Prostate gland (tissue), 2 donors: ENCODE measurements around the gene DTX4.

Source experiments
- POLR2A ChIP-seq: fragments of 450-650 bp; IDR thresholded peaks from one replicate; pipeline ENCODE4 v1.6.1; 2016; ENCODE audit warnings: antibody characterized with exemption, mild to moderate bottlenecking
- TF ChIP-seq, protein P1 (sequence below), 4 experiments: fragments of 200-600 bp in 2 of 4; fragments of 450-650 bp in 2 of 4; sonication (generic) in 2 of 4; IDR thresholded peaks; 1 replicate in 3 of 4; 2 replicates in 1 of 4; pipeline ENCODE4 v1.5.1; 2016 to 2019; ENCODE audit warnings: antibody characterized with exemption in 4 of 4, mild to moderate bottlenecking in 2 of 4, moderate library complexity in 2 of 4

- TF ChIP-seq, protein P1, sequence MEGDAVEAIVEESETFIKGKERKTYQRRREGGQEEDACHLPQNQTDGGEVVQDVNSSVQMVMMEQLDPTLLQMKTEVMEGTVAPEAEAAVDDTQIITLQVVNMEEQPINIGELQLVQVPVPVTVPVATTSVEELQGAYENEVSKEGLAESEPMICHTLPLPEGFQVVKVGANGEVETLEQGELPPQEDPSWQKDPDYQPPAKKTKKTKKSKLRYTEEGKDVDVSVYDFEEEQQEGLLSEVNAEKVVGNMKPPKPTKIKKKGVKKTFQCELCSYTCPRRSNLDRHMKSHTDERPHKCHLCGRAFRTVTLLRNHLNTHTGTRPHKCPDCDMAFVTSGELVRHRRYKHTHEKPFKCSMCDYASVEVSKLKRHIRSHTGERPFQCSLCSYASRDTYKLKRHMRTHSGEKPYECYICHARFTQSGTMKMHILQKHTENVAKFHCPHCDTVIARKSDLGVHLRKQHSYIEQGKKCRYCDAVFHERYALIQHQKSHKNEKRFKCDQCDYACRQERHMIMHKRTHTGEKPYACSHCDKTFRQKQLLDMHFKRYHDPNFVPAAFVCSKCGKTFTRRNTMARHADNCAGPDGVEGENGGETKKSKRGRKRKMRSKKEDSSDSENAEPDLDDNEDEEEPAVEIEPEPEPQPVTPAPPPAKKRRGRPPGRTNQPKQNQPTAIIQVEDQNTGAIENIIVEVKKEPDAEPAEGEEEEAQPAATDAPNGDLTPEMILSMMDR (IDR thresholded peaks at IDR 0.05), result no peak
- no peak for TF ChIP-seq POLR2A
Measured at GRCh38 chr11:59185386-59185945, 13.5 kb downstream of the DTX4 start.
